ENCODE data around the gene GIGYF1.

DNA sequence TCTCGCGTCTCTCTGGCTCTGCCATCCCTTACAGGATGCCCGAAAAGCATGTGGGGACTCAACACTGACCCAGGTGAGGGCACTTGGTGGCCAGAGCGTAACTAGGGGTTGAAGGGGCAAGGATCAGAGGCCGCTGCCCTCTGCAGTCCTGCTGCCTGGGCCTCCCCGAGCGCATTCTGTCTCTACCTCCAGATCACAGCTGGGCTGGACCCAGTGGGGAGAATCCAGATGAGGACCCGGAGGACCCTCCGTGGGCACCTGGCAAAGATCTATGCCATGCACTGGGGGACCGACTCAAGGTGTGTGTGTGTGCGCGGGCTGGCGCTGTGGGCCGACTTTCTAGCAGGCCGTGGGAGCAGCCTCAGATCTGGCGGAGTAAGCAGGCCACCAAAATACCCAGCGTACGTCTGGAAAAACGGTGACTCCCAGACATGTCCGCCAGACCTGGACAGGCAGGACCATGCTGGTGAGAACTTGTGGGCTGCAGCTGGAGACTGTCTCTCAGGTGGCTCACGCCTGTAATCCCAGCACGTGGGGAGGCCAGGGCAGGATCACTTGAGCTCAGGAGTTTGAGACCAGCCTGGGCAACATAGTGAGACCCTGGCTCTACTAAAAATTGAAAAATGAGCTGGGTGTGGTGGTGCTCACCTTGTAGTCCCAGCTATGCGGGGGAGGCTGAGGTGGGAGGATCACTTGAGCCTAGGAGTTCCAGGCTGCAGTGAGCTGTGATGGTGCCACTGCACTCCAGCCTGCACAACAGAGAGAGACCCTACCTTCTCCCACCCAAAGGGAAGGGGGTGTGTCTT lies 17.3 kb downstream of the GIGYF1 start:
- TF ChIP-seq POLR2A (IDR thresholded peaks at IDR 0.05; ENCODE audit: low read length) (no peak), GATA1 (IDR thresholded peaks at IDR 0.05; ENCODE audit: low read depth, low read length) (no peak)
